CD4-positive, alpha-beta T cell (primary cell): Measurements from ENCODE around the gene NUDT17. TPM values are rescaled to one million over a fixed set of nuclear protein-coding genes. Genes with fewer than 3 reads are reported as not detected.

Experiments
- ATAC-seq: fragments of 200-7000 bp; cut with Tn5 transposase; one replicate; pipeline ENCODE4 v1.10.0; 2022; ENCODE audit warnings: mild to moderate bottlenecking; ENCODE audit not compliant: poor library complexity
- CTCF ChIA-PET: fragments of 350-600 bp; sonication (Branson Sonifier 250); formaldehyde crosslinking; loops from one replicate; lab custom pipeline; 2021; ENCODE audit warnings: antibody characterized with exemption, inconsistent platforms; lab: Charles Lee
- POLR2A ChIA-PET: fragments of 350-600 bp; sonication (Branson Sonifier 250); formaldehyde crosslinking; loops from one replicate; lab custom pipeline; 2021; ENCODE audit warnings: antibody characterized with exemption, inconsistent platforms; lab: Charles Lee
- DNase-seq, 14 experiments: peaks; one replicate each; pipeline ENCODE4 v3.0.0-alpha.2; 2013 to 2020; ENCODE audit warnings: mixed read lengths in 2 of 14
- H3K27ac ChIP-seq, 2 donors: one replicate each; pipeline versions ENCODE4 v1.5.1 to v1.7.0; 2013; ENCODE audit warnings: low read length in 2 of 2, low read depth in 1 of 2, mild to moderate bottlenecking in 1 of 2
- H3K27me3 ChIP-seq, 2 experiments: 1 replicate in 1 of 2; 2 replicates in 1 of 2; pipeline versions ENCODE4 v1.6.1 to v1.7.0; 2013; ENCODE audit warnings: low read length in 2 of 2, control low read depth in 1 of 2, mild to moderate bottlenecking in 1 of 2, moderate library complexity in 1 of 2; ENCODE audit not compliant: insufficient read depth in 2 of 2, control insufficient read depth in 1 of 2
- H3K36me3 ChIP-seq: one replicate; pipeline ENCODE4 v1.6.1; 2013; ENCODE audit warnings: low read length, control low read depth; ENCODE audit not compliant: insufficient read depth
- H3K4me1 ChIP-seq: one replicate; pipeline ENCODE4 v1.6.1; 2013; ENCODE audit warnings: low read length, control low read depth; ENCODE audit not compliant: insufficient read depth
- H3K4me3 ChIP-seq: one replicate; pipeline ENCODE4 v1.5.1; 2013; ENCODE audit warnings: mild to moderate bottlenecking, low read length, moderate library complexity
- H3K9me3 ChIP-seq, 2 experiments: 1 replicate in 1 of 2; 2 replicates in 1 of 2; pipeline versions ENCODE4 v1.6.1 to v1.7.0; 2013; ENCODE audit warnings: low read length in 2 of 2, mild to moderate bottlenecking in 2 of 2, control low read depth in 1 of 2, moderate library complexity in 1 of 2; ENCODE audit not compliant: control insufficient read depth in 1 of 2, insufficient read depth in 1 of 2
- H3K27ac Mint-ChIP-seq: one replicate; pipeline ENCODE4 v1.8.0; 2020; ENCODE audit warnings: mixed read lengths
- H3K27me3 Mint-ChIP-seq: one replicate; pipeline ENCODE4 v1.8.0; 2021; ENCODE audit warnings: mixed read lengths
- H3K36me3 Mint-ChIP-seq: one replicate; pipeline ENCODE4 v1.8.0; 2021; ENCODE audit warnings: low read depth, mixed read lengths
- H3K4me1 Mint-ChIP-seq: one replicate; pipeline ENCODE4 v1.8.0; 2021; ENCODE audit warnings: low read depth, mixed read lengths
- H3K4me3 Mint-ChIP-seq: one replicate; pipeline ENCODE4 v1.8.0; 2020; ENCODE audit warnings: mild to moderate bottlenecking, mixed read lengths
- H3K9me3 Mint-ChIP-seq: one replicate; pipeline ENCODE4 v1.8.0; 2020; ENCODE audit warnings: mixed read lengths
- CTCF ChIP-seq: fragments of 200-600 bp; IDR thresholded peaks from one replicate; pipeline ENCODE4 v1.8.0; 2022; ENCODE audit warnings: antibody characterized with exemption, mild to moderate bottlenecking
- intact Hi-C, 2 experiments: fragments of 100-400 bp; cut with DNase I in 1 of 2; cut with micrococcal nuclease in 1 of 2; formaldehyde crosslinking; loops; one replicate each; pipeline versions ENCODE4 v1.15.1 to v1.9.0; 2023 to 2025; cut with DNase I, micrococcal nuclease
- total RNA-seq, 174 experiments: library from RNA in 2 of 174; stranded (reverse) in 2 of 174; gene quantifications; one replicate each; pipeline ENCODE4 v1.2.3 and lab custom pipeline; 2021 to 2026

Gene NUDT17
- total RNA-seq, 2 experiments from 2014 or later = 1.6 to 2.8 TPM

GRCh38 chr1:145846201-145846612 lies 777 bp downstream of the NUDT17 start:
- no peak overlapping the region for H3K27ac ChIP-seq
- H3K9me3 ChIP-seq = no peaks in the 10 kb centered on the region
- DNase-seq (peak in 11 of 14 experiments; percentile 8 to 65 (median 27)), ATAC-seq (peak; percentile 62)
- intact Hi-C loops = loop anchor here in 1 of 2 experiments (2.0 kb wide), 1 partner anchor 161 kb away; no protein-coding TSS in a partner anchor
- no peaks in the 10 kb centered on the region for H3K9me3 Mint-ChIP-seq
- H3K4me1 Mint-ChIP-seq = peaks cover 11% of the 10 kb centered on the region
- H3K4me3 ChIP-seq = peak overlapping the region; percentile 77
- TF ChIP-seq CTCF = peak; percentile 10
- no peak overlapping the region for H3K4me3 Mint-ChIP-seq
- no peaks in the 10 kb centered on the region for H3K27me3 Mint-ChIP-seq
- peak overlapping the region; percentile 40 for H3K27ac Mint-ChIP-seq
- peaks cover 45% of the 10 kb centered on the region for H3K36me3 Mint-ChIP-seq
- CTCF ChIA-PET = interaction anchor here (0.6 to 5.4 kb wide), 22 partner anchors 12 to 191 kb away, joined by 3 to 71 read pairs (median 10); partner anchors contain the start of genes ANKRD34A, ANKRD35, ITGA10 and PIAS3
- POLR2A ChIA-PET = interaction anchor here (0.9 to 6.8 kb wide), 13 partner anchors 12 to 191 kb away, joined by 3 to 120 read pairs (median 6); partner anchors contain the start of genes ANKRD35, PIAS3, POLR3C and RBM8A
- peaks cover 20% of the 10 kb centered on the region for H3K4me1 ChIP-seq
- H3K27me3 ChIP-seq = no peaks in the 10 kb centered on the region
- peaks cover 43% of the 10 kb centered on the region for H3K36me3 ChIP-seq

GRCh38 chr1:145847827-145848226 lies 2.4 kb downstream of the NUDT17 start:
- ATAC-seq (no peak), DNase-seq (no peak)
- peaks cover 11% of the 10 kb centered on the region for H3K4me1 Mint-ChIP-seq
- H3K9me3 ChIP-seq = no peaks in the 10 kb centered on the region
- no peaks in the 10 kb centered on the region for H3K9me3 Mint-ChIP-seq
- H3K36me3 ChIP-seq = peaks cover 31% of the 10 kb centered on the region
- peaks cover 38% of the 10 kb centered on the region for H3K36me3 Mint-ChIP-seq
- H3K27ac ChIP-seq = no peak overlapping the region
- no peaks in the 10 kb centered on the region for H3K27me3 ChIP-seq
- intact Hi-C loops = loop anchor here (1.0 to 2.0 kb wide), 2 partner anchors 129 to 159 kb away; no protein-coding TSS in a partner anchor
- TF ChIP-seq CTCF = no peak
- H3K27ac Mint-ChIP-seq = no peak overlapping the region
- ChIA-PET CTCF (interaction anchor here (1.2 to 5.4 kb wide), 3 partner anchors 10 to 130 kb away, joined by 3 to 71 read pairs (median 4); partner anchors contain the start of genes ITGA10 and PIAS3), POLR2A (interaction anchor here (3.6 to 6.8 kb wide), 2 partner anchors 10 to 79 kb away, joined by 27 to 120 read pairs; partner anchors contain the start of genes PIAS3 and RBM8A)
- no peaks in the 10 kb centered on the region for H3K27me3 Mint-ChIP-seq
- no peak overlapping the region for H3K4me3 Mint-ChIP-seq
- no peak overlapping the region for H3K4me3 ChIP-seq
- H3K4me1 ChIP-seq = peaks cover 20% of the 10 kb centered on the region

DNA sequence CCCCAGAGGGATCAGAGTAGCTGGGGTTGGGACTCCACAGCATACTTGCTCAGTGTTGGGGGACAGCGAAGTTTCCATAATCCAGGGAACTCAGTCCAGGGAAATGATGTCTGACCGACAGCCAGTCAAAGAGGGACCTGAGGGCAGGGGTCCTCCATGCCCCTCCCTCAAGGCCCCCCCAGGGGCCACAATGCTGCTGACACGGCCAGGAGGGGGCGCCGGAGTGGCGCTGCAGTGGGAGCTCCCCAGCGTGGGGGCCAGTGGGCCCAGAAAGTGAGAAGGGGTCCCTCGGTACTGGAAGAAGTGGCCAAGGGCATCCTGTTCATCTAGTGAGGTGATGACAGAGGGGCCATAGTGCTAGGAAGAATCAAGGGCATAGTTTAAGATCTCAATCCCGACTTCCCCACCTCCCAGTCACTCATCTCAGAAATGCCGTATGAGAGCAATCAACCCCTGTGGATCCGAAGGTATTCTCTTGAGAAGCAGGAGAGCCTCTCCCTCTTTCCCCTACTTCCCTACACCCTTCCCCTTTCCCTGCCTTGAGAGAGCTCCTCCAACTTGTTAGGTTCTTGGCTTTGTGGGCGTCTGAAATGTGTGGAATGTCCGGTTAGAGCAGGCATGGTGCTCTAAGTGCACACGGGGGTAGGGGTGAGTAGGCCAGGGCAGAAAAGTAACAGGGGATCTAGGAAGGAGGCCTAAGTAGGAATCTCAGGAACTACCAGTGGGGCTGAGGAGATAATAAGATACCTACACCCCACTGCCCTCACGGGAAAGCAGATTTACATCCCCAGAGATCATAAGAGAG lies 4.1 kb downstream of the NUDT17 start:
- ATAC-seq = no peak
- H3K9me3 ChIP-seq = no peaks in the 10 kb centered on the region
- H3K4me3 Mint-ChIP-seq = no peak overlapping the region
- H3K4me1 ChIP-seq = peaks cover 19% of the 10 kb centered on the region
- H3K27me3 ChIP-seq = no peaks in the 10 kb centered on the region
- H3K27me3 Mint-ChIP-seq = no peaks in the 10 kb centered on the region
- H3K36me3 ChIP-seq = peaks cover 44% of the 10 kb centered on the region
- intact Hi-C loops = no loop called here
- H3K36me3 Mint-ChIP-seq = peaks cover 53% of the 10 kb centered on the region
- H3K27ac Mint-ChIP-seq = no peak overlapping the region
- no peak overlapping the region for H3K4me3 ChIP-seq
- peak in 2 of 14 experiments; percentile 15 to 16 for DNase-seq
- no peaks in the 10 kb centered on the region for H3K9me3 Mint-ChIP-seq
- TF ChIP-seq CTCF = peak; percentile 35
- ChIA-PET POLR2A (interaction anchor here (6.8 kb wide), 1 partner anchor 8 kb away, joined by 120 read pairs; the partner anchor contains the start of gene PIAS3), CTCF (interaction anchor here (1.2 to 1.5 kb wide), 4 partner anchors 9 to 36 kb away, joined by 4 to 5 read pairs (median 4); partner anchors contain the start of genes ANKRD35 and PIAS3)
- H3K27ac ChIP-seq = no peak overlapping the region
- H3K4me1 Mint-ChIP-seq = peaks cover 11% of the 10 kb centered on the region
